G401.6 (cell line): ENCODE results near the gene PCED1B.
A peak's percentile ranks its signal among the peaks of the same experiment; 100 is the strongest.
"Not testable (repeated sequence)": the region's sequence is repeated elsewhere in the genome, so short reads cannot be mapped to it uniquely, and the experiment has no call there.

ENCODE experiments used
- FAIRE-seq: peaks from 2 replicates; lab custom pipeline; 2012; peaks lifted over from hg19 to GRCh38; lab: Jason Lieb, UNC

Gene PCED1B

DNA sequence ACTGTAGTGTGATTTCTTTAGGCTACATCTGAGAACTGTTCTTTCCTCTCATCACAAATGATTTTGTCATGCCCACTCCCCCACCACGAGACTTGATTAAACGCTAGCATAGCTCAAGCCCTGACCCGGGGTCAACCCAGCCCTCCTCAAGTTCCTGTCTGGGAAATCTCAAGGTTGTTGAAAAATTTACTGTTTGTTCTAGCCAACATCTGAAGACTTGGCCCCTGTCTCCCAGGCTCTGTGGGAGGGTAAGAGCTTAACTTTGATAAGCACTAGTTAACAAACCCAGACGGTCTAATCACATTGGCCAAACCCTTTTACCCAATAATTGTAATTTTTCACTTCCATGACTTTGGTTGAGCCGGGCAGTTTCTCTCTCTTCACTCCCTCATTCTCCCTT lies 86.5 kb downstream of the PCED1B start:
- FAIRE-seq: no peak

DNA sequence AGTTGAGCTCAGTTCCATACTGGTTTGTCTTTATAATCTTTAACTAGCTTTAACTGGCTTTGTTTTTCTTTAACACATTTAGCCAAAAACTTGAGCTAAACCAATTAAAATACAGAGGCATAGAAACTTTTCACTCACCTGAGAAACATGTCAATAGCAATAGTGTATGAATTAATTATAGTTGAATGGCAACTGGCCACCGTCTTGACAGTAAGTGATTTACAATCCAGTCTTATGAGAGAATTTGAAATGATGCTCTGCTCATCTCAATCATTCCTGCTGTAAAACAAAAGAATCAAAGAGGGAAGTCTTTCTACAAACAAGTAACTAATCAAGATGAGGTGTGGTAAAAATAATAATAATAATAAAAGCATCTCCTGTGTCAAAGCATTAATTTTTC lies 86.9 kb downstream of the PCED1B start:
- FAIRE-seq: no peak

DNA sequence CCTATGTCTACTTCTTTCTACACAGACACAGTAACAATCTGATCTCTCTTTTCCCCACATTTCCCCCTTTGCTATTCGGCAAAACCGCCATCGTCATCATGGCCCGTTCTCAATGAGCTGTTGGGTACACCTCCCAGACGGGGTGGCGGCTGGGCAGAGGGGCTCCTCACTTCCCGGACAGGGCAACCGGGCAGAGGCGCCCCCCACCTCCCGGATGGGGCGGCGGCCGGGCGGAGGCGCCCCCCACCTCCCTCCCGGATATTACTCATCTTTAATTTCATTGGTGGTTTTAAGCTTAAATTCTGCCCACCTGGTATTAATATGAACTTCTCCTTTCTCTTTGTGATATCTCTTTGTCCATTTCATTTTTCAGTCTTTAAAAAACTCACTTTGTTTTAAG lies 90.9 kb downstream of the PCED1B start:
- FAIRE-seq: not testable (repeated sequence)

DNA sequence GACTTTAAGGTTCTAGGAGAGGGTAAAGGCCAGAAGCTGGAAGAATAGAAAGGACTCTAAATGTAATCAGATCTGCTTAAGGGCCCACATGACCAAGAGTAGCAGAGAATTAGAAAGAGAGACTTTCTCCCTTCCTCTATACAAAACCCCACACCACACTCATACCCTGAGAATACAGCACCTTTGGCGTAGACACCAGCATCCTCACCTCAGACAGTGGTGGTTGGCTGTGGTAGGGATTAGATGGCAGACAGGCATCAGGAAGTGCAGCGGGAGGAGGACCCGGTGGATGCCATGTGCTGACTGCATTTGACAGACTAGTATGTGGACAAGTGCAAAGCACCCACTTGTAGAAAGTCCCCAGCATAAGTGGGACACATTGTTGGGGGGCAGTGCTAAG lies 98.6 kb downstream of the PCED1B start:
- no peak for FAIRE-seq

DNA sequence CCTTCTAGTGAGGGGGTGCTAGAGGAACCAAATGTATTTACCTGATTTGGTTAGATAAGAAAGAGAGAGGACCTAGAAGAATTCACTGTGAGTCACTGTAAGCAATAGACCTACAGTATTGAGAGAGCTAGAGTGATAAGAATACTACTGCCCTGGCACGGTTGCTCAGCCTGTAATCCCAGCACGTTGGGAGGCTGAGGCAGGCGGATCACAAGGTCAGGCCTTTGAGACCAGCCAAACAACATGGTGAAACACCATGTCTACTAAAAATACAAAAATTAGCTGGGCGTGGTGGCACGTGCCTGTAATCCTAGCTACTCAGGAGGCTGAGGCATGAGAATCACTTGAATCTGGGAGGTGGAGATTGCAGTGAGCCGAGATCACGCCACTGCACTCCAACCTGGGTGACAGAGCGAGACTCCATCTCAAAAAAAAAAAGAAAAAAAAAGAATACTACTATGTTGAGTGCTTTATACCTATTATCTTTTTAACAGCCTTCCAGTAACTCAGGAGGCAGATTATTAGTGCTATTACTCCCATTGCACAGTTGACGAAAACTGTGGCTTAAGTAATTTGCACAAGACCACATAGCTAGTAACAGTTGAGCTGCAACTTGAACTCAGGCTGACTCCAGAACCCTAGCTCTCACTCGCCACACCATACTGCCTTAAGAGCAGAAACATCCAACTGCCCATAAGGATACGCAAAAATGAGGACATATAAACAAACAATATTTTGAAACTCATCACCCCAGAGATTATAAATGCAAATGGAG lies 102.9 kb downstream of the PCED1B start:
- peak; percentile 58 for FAIRE-seq

DNA sequence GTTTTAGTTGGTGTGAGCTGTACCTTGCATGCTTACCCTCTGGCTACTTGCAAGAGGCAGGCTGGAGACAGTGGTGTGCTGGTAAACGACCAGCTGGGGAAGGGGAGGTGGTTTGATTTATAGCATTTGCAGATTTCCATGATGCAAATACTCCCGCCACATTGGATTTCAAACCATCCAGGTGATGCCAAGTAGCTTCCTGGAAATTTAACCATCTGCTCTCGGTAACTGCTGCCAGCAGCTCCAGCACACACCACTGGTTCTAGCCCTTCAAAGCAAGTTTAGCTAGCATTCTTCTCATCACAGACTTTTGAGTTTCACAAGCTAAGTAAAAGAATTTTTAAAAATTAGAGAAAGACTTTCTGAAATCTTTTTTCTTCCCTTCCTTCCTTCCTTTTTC lies 104.8 kb downstream of the PCED1B start:
- no peak for FAIRE-seq

DNA sequence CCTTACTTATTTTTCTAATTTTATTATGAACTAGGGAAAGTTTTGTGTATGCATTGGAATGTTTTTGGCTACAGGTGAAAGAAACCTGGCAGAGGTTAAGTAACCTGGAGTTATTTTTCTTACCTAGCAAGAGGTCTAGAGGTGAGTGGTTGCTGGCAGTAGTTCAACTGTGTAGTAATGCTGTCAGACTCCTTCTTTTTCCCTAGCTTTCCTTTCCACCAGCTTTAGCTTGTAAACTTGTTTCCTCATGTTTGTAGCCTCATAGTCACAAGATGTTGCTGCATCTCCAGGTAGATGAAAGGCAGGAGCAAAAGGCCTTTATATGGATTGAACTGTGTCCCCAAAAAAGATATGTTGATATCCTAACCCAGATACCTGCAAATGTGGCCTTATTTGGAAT lies 105.4 kb downstream of the PCED1B start:
- FAIRE-seq: peak; percentile 86

DNA sequence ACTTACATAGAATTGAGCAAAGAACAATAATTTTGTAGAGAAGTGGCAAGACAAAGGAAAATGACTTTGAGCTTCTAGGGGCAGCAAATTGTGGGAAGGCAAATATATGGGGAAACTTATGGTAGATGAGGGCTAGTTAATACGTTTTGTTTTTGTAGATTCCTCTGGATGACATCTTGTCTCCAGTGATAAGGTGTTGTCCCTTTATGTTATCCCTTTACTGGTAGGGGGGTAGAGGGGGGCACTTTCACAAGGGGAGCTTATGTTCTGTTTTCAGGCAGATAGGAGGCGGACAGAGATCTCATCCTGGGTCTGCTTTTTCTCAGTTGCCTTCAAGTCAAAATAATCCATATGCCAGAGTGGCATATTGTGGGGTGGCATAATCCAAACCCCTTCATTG lies 106.8 kb downstream of the PCED1B start:
- no peak for FAIRE-seq

DNA sequence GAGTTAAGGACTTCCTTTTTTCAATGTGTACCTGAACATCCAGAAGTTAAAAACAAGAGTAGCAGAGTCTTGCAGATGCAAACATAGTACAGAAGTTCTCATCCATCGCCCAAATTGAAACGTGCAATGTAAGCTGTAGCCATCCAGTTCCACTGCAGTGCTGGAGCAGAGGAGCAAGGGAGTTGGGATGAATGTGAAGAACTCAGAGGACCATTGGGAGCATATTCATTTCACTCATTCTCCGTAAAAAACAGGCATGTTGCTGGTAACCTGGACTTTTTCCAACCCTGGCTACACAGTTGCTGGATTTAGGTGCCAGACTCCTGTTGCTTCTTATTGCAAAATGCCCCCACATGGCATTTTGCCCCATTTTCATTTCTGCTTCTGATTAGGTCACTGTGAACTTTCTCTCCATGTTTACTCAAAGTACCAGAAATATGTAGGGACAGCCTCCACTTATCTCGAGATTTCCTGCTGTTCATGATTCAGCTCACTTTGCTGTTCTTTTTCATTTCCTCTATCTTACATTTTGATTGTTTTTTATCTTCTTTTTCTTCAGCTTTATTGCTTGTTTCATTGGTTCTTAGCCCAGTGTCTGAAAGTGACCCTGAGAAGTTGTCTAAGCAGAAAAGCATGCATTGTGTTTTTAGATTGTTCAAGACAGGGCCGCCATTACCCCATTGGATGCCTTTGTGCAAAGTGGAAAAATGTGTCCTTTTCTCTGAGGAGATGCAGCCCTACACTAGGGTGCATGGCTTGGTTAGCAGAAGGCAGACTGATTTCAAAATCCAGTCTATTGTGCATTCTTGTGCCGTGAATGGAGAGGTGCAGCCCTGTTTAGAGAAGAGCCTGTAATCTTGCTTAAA lies 109.4 kb downstream of the PCED1B start:
- FAIRE-seq: peak; percentile 15

DNA sequence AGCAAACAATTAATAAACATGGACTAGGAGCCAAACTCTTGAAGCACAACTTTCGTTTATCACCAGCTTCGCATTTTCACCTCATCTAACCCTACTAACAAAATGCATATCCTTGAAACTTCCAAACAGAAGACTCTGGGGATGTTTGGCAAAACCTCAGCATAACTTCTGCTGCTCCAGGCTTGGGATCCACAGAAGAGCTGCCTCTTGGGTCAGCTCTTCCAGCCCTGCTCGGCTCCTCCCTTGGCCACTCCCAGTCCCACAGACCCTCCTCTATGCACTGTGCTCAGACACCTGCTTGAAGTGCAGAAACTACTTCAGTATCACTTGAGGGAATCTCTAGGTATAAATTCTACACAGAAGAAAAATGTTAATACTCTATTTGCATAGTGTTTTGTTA lies 110.3 kb downstream of the PCED1B start:
- FAIRE-seq: no peak

DNA sequence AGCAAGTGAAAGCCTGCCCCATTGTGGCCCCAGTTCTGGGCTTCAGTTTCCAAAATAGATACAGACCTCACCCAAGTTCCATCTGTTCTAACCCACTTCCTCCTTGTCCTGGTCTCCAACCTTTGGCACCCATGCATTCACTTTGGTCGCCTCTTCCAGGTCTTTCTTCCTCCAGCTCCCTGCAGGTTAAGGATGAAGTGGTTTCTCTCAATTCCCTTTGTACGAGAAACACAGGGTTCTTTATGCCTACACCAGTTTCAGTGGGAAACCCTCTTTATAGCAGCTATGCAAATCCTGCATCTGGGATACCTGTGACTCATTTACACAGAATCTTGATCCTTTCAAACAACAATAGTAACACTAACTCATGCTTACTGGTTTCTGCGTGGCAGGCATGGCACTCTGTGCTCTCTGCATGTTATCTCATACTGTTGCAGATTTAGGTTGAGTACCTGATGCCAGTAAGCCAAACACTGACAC lies 110.9 kb downstream of the PCED1B start:
- FAIRE-seq: no peak

DNA sequence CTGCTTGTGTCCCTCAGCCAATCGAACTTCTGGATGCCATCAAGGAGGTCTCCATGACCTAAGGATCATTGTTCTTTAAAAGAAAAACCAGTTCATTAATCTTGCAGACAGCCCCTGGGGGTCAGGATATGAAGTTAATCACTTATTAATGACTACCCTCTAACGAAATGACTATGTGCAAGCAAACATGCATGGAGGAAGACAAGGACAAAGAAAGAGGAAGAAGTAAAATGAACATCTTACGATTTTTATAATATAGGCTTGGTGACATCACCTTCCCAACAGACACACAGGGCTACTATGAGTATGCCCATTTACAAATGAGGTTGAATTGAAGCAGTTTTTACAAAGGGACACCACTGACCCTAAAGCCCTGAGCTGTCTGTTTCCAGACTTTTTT lies 111.5 kb downstream of the PCED1B start:
- peak; percentile 94 for FAIRE-seq

DNA sequence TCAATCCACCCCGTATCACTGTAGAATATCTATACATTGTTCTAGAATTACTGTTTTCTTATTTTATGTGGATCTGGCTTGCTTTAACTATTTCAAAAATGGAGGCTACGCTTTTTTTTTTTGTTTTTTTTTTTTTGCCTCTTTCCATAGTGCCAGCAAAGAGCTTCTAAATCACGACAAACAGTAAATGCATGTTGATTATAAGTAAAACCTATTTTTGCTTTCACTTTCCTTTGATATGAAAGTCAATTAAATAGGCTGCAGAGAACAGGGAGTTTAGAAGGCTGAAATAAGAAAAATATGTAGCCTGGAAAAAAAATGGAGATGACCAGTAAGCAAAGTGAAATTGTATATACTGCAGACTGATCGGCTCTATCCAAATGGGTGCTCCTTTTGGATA lies 112.6 kb downstream of the PCED1B start:
- no peak for FAIRE-seq

DNA sequence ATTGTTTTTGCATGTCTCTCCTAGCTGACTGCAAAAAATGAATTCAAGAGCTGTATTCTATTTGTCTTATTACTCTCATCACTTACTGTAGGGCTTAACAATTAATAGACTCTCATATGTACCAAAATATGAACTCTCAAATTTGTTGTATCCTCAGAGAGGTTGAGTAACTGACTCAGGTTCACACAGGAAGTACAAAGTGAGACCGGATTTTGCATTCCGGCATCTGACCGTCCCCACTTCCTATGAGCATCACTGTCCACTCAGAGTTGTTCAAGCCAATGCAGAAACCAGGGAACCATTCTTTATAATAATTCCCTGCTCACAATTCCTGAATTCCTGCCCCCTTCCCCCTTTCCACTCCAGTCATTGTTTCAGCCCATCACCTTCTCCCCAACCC lies 113.6 kb downstream of the PCED1B start:
- no peak for FAIRE-seq

DNA sequence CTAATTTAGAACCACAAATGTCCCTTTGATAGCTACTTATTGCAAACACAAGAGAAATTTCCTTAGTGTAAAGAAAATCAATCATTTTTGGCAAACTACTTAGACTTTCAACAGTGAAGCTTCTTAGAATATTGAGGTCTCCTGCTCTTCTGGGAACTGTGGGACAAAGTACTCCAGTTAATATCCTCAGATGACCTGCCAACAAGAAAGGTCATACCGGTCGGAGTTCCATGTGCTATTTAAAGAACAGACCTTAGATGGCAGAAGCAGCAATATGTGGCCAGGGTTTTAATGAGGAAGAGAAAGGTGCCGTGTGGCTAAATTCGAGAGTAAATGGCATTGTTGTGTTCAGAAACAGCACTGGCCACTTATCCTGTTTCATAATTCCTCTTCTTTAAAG lies 115.1 kb downstream of the PCED1B start:
- FAIRE-seq: peak; percentile 97

DNA sequence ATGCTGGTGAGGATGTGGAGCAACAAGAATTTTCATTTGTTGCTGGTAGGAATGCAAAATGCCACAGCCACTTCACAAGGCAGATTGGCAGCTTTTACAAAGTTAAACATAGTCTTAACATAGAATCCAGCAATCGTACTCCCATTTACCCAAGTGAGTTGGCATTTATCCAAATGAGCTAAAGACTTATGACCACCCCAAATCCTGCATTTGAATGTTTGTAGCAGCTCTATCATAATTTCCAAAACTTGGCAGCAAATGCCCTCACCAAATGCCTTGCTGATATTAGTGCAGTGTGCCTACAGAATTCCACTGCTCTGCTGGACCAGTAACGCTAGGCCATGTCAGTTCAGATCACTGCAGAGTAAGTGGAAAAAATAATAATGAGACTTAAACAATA lies 121.0 kb downstream of the PCED1B start:
- FAIRE-seq: no peak

DNA sequence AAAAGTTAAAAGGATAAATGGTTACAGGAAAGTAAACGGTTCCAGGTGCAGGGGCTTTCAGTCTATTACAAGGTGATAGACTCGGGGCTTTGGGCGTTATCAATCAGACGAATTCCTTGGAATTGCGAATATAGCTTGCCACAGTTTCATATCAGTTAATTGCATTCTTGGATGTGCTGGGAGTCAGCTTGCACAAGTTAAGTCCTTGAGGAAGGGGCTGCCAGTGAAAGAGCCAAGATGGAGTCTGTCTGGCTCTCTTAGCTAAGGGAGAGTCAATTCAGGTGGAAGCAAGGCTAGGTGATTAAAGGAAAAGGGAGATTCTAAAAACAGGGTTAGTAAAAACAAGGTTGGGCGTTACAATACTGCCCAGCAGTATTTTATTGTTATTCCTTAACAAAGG lies 121.8 kb downstream of the PCED1B start:
- not testable (repeated sequence) for FAIRE-seq

DNA sequence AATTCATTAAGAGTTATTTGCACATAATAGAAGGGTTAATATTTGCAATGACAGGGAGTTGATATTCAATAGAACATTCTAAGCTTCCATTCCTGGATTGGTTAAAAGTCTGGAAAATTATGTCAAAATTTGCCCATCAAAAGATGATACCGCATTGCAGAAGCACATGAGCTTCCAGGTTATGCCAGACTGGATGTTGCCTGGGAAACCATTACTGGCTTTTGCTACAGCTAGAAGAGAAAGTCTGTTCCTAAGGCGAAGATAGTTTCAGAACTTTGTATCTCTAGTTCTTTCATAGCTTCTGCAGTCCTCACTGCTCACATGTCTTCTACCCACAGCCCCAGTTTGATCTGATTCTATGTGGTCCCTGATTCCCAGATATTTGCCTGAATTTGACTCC lies 122.8 kb downstream of the PCED1B start:
- no peak for FAIRE-seq

DNA sequence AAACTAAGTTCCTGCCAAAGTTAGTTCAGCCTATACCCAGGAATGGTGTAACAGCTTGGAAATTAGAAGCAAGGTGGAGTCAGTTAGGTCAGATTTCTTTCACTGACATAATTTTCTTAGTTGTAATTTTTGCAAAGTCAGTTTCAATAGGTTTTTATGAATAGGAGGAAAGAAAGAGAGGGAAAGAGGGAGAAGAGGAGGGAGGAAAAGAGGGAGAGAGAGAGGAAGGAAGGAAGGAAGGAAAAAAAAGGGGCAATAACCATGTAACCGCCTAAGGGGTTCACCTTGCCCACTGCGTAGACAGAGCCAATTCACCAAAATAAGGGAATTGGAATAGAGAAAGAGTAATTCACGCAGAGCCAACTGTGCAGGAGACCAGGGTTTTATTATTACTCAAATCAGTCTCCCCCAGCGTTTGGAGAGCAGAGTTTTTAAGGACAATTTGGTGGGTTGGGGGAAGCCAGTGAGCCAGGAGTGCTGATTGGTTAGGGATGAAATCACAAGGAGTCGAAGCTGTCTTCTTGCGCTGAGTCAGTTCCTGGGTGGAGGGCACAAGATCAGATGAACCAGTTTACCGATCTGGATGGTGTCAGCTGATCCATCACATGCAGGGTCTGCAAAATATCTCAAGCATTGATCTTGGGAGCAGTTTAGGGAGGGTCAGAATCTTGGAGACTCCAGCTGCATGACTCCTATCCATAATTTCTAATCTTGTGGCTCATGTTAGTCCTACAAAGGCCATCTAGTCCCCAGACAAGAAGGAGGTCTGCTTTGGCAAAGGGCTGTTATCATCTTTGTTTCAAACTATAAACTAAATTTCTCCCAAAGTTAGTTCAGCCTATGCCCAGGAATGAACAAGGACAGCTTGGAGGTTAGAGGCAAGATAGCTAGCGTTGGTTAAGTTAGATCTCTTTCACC lies 126.4 kb downstream of the PCED1B start:
- no peak for FAIRE-seq

DNA sequence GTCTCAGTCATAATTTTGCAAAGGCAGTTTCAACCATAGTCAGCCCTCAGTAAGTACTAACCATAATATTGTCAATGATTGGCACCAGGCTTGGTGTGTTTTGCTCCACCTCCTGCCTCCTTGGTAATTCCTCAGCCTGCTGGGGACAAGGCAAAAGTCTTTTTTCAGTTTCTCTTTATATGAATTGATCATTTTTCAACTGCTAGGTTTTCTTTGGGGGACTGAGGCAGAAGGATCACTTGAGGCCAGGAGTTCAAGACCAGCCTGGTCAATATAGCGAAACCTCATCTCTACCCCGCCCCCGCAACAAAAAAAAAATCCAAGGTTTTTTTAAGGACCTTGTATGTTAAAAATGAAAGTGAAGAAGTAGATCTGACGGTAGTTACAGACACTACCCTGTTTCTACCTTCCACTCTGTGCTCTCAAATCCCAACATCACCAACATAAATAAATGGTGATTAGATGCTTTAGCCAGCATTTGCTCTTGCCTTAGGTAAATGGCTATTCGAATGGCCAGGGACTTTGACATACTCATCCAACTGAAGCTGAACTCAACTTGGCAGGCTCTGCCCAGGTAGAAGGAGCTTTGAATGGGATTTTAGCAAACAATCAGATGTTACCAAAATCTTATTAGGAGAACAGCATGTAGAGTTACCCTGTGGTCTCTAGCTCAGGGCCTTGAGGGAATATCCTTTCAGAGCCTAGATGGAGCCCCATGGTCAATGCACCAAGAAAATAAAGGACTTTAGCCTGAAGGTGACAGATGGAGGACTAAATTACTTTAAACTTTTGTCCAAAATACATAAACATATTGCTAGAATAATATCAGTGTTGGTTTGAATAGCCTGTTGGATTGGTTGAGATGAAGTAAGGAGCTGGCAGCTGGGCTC lies 127.3 kb downstream of the PCED1B start:
- no peak for FAIRE-seq

DNA sequence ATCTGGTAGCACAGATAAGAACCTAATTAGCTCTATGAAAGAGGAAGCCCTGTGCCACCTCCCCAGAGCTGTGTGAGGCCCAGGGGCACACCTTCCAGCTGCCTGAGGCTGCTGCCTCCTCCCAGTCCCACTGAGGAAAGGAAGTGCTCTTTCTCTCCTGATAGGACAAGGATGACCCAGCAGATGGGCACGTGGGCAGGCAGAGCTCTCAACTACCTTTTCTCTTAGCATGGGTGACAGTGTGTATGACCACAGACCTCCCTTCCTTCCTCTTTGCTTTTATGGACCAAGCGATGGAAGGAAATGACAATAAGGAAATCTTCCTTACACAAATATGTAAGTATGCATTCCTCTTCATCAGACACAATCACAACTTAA lies 127.9 kb downstream of the PCED1B start:
- FAIRE-seq: no peak
